GM18517 (cell line): Measurements from ENCODE around the gene TDRD9.

ENCODE experiments used
- ATAC-seq: cut with Tn5 transposase; IDR thresholded peaks from one replicate; pipeline ENCODE4 v1.9.1; 2021; ENCODE audit warnings: mild to moderate bottlenecking, moderate library complexity; ENCODE audit not compliant: unreplicated experiment

Gene TDRD9

DNA sequence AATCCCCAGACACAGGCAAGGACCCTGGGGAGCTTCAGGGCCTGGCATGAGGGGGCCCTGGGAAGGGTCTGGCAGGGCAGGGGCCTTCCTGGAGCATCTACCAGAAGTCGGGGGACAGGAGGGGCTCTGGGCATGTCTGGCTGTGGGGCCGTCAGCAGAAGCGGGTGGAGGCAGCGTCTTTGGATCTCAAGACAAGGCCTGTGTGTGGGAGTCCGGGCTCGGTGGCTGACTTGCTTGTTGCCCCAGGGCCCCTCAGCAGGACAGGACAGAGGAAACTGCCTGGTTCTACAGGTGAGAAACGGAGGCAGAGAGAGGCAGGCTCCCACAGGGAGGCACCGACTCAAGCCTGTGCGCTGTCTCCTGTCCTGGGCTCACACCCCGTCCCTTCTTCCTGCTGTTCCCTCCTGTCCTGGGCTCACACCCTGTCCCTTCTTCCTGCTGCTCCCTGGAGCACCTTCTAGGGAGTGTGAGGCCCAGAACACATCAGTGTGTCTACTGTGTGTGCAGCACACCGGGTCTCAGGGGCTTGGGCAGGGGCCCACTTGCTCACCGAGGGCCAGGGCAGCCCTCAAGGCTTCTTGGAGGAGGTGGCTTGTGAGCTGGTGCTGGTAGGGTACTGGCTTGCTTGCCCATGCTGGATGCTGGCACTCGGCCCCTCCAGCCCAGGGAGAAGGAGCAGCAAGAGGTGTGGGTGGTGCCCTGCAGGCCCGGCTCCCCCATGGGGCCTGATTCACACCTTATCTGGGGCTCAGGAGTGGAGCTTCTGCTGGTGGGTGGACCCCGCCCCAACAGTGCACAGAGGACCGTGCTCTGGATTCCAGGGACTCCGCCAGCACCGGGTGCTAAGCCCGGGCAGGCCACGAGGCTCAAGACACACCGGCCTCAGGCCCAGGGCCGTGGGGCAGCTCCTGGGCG is 172.2 kb downstream of the TDRD9 start:
- no peak for ATAC-seq

DNA sequence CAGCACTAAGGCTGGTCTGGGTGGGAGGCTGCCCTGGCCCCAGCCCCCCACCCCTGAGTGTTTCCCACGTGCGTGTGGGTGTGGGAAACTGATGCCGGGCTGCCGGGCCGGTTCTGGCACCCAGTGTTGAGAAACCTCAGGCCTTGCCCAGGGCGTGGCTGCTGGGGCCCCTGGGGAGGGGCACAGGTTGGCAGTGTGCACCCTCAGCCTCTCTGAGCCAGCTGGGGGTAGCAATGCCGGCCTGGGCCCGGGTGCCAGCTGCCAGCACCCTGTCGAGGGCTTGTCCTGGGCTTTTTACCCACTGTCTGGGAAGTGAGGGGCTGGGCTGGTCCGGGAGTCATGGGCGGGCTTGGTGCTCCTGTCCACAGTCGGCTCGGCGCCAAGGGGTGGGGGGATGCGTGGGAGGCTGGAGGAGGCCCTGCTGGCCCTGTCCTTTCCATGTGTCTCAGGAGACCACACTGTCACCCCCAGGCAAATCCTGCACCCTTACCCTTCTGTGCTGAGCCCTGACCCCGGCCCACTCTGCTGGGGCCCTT is 172.9 kb downstream of the TDRD9 start:
- no peak for ATAC-seq

DNA sequence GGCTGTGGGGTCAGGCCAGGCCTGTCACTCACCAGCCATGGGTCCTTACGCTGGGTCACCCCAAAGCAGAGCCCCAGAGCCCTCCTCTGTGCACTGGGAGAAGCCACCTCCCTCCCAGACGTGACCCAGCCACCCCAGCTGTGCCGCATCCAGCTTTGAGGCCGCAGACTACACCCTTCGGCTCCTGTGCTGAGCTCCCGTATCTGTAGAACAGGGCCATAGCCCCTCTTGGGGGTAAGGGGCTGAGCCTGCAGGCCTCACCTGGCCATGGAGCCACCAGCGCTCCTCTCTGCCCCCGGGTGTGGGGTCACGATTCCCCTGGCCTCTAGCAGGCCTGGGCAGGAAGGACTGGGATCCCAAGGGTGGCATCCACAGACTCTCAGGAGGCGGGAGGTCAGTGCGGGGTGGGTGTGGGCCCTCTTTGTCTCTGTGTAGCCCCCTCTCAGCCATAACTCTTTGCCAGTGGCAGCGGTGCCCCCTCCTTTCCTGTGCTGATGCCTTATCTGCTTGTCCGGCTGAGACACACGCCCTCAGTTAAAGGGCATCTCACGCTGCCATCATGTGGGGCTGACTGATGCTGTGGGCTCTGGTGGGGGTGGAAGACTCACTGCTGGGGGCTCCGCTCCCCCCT is 173.5 kb downstream of the TDRD9 start:
- ATAC-seq, result no peak
